Activated CD4-positive, alpha-beta T cell treated with anti-CD3 and anti-CD28 coated beads for 48 hours (primary cell): ENCODE data around the gene TRPM3.

Source experiments
- DNase-seq: peaks from one replicate; pipeline ENCODE4 v3.0.0-alpha.2; 2020

The TRPM3 gene

GRCh38 chr9:70601000-70601951, 520.1 kb downstream of the TRPM3 start:
- DNase-seq = no peak

GRCh38 chr9:70600506-70600905, 520.9 kb downstream of the TRPM3 start:
- DNase-seq = no peak

GRCh38 chr9:70597886-70598285, 523.5 kb downstream of the TRPM3 start:
- no peak for DNase-seq

- DNase-seq = no peak
These were observed 526.2 kb downstream of the TRPM3 start for GRCh38 chr9:70595211-70595610.

- no peak for DNase-seq
These were observed 527.0 kb downstream of the TRPM3 start for GRCh38 chr9:70594386-70594944.

- DNase-seq = no peak
These were observed 528.2 kb downstream of the TRPM3 start for GRCh38 chr9:70593241-70593640.

GRCh38 chr9:70590315-70590677, 531.1 kb downstream of the TRPM3 start:
- no peak for DNase-seq

- DNase-seq = no peak
These were observed 531.7 kb downstream of the TRPM3 start for GRCh38 chr9:70589571-70590314.

GRCh38 chr9:70588999-70589398, 532.4 kb downstream of the TRPM3 start:
- DNase-seq = no peak

- DNase-seq = no peak
These were observed 533.0 kb downstream of the TRPM3 start for GRCh38 chr9:70588381-70588780.

GRCh38 chr9:70587201-70587600, 534.2 kb downstream of the TRPM3 start:
- DNase-seq = no peak

GRCh38 chr9:70586476-70586875, 534.9 kb downstream of the TRPM3 start:
- no peak for DNase-seq

GRCh38 chr9:70581955-70582350, 539.5 kb downstream of the TRPM3 start:
- DNase-seq = no peak

GRCh38 chr9:70581214-70581954, 540.0 kb downstream of the TRPM3 start:
- DNase-seq = no peak

GRCh38 chr9:70580606-70581195, 540.7 kb downstream of the TRPM3 start:
- DNase-seq = no peak

- DNase-seq = no peak
These were observed 541.7 kb downstream of the TRPM3 start for GRCh38 chr9:70579686-70580085.

- DNase-seq = no peak
These were observed 542.7 kb downstream of the TRPM3 start for GRCh38 chr9:70578720-70579119.

- DNase-seq = no peak
These were observed 543.8 kb downstream of the TRPM3 start for GRCh38 chr9:70577671-70578070.

- no peak for DNase-seq
These were observed 545.3 kb downstream of the TRPM3 start for GRCh38 chr9:70576116-70576515.

GRCh38 chr9:70574151-70574837, 547.1 kb downstream of the TRPM3 start:
- no peak for DNase-seq

GRCh38 chr9:70573308-70573707, 548.1 kb downstream of the TRPM3 start:
- no peak for DNase-seq

- DNase-seq = no peak
These were observed 550.2 kb downstream of the TRPM3 start for GRCh38 chr9:70571258-70571657.
